ENCODE results near the gene TRAF5.
"Not testable (repeated sequence)": the region's sequence is repeated elsewhere in the genome, so short reads cannot be mapped to it uniquely, and the experiment has no call there.

TRAF5 gene

GRCh38 chr1:211340622-211341507 lies 14.2 kb downstream of the TRAF5 start:
- Histone ChIP-seq H3K27me3 (ENCODE audit: control insufficient read depth, insufficient read depth, low read length) (no peaks in the 10 kb centered on the region), H3K4me1 (ENCODE audit: control insufficient read depth, insufficient read depth, low read length) (no peaks in the 10 kb centered on the region), H3K27ac (ENCODE audit: low read depth, low read length) (no peak overlapping the region), H3K9ac (ENCODE audit: low read length) (no peak overlapping the region), H3K36me3 (ENCODE audit: control insufficient read depth, insufficient read depth, low read length) (no peaks in the 10 kb centered on the region), H3K4me3 (ENCODE audit: low read length) (no peak overlapping the region)

GRCh38 chr1:211341999-211342398 lies 15.4 kb downstream of the TRAF5 start:
- Histone ChIP-seq H3K4me1 (ENCODE audit: control insufficient read depth, insufficient read depth, low read length) (no peaks in the 10 kb centered on the region), H3K4me3 (ENCODE audit: low read length) (no peak overlapping the region), H3K27me3 (ENCODE audit: control insufficient read depth, insufficient read depth, low read length) (no peaks in the 10 kb centered on the region), H3K27ac (ENCODE audit: low read depth, low read length) (no peak overlapping the region), H3K36me3 (ENCODE audit: control insufficient read depth, insufficient read depth, low read length) (no peaks in the 10 kb centered on the region), H3K9ac (ENCODE audit: low read length) (no peak overlapping the region)

- no peaks in the 10 kb centered on the region for H3K4me1 ChIP-seq (ENCODE audit: control insufficient read depth, insufficient read depth, low read length)
- H3K27me3 ChIP-seq (ENCODE audit: control insufficient read depth, insufficient read depth, low read length): no peaks in the 10 kb centered on the region
- H3K36me3 ChIP-seq (ENCODE audit: control insufficient read depth, insufficient read depth, low read length): no peaks in the 10 kb centered on the region
- no peak overlapping the region for H3K9ac ChIP-seq (ENCODE audit: low read length)
- H3K4me3 ChIP-seq (ENCODE audit: low read length): no peak overlapping the region
- no peak overlapping the region for H3K27ac ChIP-seq (ENCODE audit: low read depth, low read length)
Measured at GRCh38 chr1:211343607-211344006, 17.0 kb downstream of the TRAF5 start.

DNA sequence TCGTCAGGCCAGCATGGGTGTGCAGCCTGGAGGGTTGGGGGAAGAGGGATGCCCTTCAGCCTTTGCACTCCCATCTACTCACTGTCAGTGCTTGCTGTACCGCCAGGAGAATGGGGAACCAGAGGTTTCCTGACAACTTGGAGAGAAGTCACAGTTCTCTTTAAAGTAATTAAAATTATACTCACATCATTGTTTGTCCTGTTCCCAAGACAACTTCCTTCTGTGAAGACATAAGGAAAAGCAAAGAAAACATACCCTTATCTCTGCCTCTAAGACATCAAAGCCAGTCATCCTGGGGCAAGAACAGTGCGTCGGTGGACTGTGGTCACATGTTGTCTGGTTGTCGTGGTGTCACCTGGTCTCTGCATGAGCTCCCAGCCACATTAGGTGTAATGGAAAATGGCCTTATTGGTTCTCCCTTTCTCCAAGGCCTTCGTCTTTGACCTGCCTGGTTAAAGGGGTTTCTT lies 17.6 kb downstream of the TRAF5 start:
- Histone ChIP-seq H3K27me3 (ENCODE audit: control insufficient read depth, insufficient read depth, low read length) (no peaks in the 10 kb centered on the region), H3K36me3 (ENCODE audit: control insufficient read depth, insufficient read depth, low read length) (no peaks in the 10 kb centered on the region), H3K27ac (ENCODE audit: low read depth, low read length) (no peak overlapping the region), H3K4me3 (ENCODE audit: low read length) (no peak overlapping the region), H3K4me1 (ENCODE audit: control insufficient read depth, insufficient read depth, low read length) (no peaks in the 10 kb centered on the region), H3K9ac (ENCODE audit: low read length) (no peak overlapping the region)

GRCh38 chr1:211345719-211346118 lies 19.1 kb downstream of the TRAF5 start:
- H3K4me3 ChIP-seq (ENCODE audit: low read length): no peak overlapping the region
- no peak overlapping the region for H3K9ac ChIP-seq (ENCODE audit: low read length)
- no peak overlapping the region for H3K27ac ChIP-seq (ENCODE audit: low read depth, low read length)
- H3K4me1 ChIP-seq (ENCODE audit: control insufficient read depth, insufficient read depth, low read length): no peaks in the 10 kb centered on the region
- no peaks in the 10 kb centered on the region for H3K36me3 ChIP-seq (ENCODE audit: control insufficient read depth, insufficient read depth, low read length)
- H3K27me3 ChIP-seq (ENCODE audit: control insufficient read depth, insufficient read depth, low read length): no peaks in the 10 kb centered on the region

DNA sequence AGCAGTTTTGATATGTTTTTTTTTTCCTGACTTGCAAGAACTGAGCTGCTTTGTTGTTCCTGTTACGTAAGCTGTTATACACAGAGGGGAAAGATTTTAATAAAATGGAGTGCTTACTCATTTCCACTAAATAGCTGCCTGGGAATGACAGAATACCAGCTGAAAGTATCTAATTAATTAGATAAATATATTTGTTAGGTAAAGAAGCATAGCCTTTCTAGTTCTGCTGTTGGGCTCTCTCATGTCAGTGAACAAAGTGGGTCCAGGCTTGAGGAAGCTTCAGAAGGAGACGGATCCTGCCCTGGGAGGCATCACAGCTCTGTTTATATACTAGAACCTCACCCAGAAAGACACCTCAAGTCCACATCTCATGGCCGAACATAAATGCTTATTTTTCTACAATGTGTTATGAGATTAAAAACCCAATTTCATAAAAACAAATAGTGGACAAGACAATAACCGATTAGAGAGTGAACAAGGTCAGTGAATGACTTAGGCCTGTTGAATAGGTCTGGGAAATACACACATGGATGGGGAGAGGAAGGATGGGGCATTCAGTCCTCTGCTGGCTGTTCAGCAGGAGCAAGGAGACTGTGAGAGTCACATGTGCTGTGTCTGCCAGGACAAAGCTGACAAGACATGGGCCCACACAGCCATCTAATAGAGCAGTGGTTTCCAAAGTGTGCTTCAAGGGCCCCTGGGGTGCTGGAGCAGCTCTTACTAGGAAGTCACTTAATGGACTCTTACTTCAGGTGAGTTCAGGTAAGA lies 20.6 kb downstream of the TRAF5 start:
- no peaks in the 10 kb centered on the region for H3K27me3 ChIP-seq (ENCODE audit: control insufficient read depth, insufficient read depth, low read length)
- H3K36me3 ChIP-seq (ENCODE audit: control insufficient read depth, insufficient read depth, low read length): no peaks in the 10 kb centered on the region
- H3K4me1 ChIP-seq (ENCODE audit: control insufficient read depth, insufficient read depth, low read length): no peaks in the 10 kb centered on the region
- no peak overlapping the region for H3K4me3 ChIP-seq (ENCODE audit: low read length)
- no peak overlapping the region for H3K9ac ChIP-seq (ENCODE audit: low read length)
- no peak overlapping the region for H3K27ac ChIP-seq (ENCODE audit: low read depth, low read length)

DNA sequence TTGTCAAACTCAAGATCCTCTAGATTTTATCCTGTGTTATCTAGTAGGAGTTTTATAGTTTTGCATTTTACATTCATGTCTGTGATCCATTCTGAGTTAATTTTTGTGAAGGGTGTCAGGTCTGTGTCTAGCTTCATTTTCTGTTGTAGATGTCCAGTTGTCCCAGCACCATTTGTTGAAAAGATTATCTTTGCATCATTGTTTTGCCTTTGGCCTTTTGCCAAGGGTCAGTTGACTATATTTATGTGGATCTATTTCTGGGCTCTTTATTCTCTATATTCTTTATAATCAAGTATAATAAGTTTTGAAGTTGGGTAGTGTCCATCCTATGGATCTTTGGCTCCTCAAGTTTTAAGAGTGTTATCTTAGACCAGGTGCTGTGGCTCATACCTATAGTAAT lies 21.9 kb downstream of the TRAF5 start:
- no peak overlapping the region for H3K9ac ChIP-seq (ENCODE audit: low read length)
- no peaks in the 10 kb centered on the region for H3K4me1 ChIP-seq (ENCODE audit: control insufficient read depth, insufficient read depth, low read length)

GRCh38 chr1:211349741-211350140 lies 23.1 kb downstream of the TRAF5 start:
- Histone ChIP-seq H3K36me3 (ENCODE audit: control insufficient read depth, insufficient read depth, low read length) (peaks cover 8% of the 10 kb centered on the region), H3K9ac (ENCODE audit: low read length) (no peak overlapping the region), H3K4me1 (ENCODE audit: control insufficient read depth, insufficient read depth, low read length) (no peaks in the 10 kb centered on the region), H3K27ac (ENCODE audit: low read depth, low read length) (no peak overlapping the region), H3K4me3 (ENCODE audit: low read length) (no peak overlapping the region), H3K27me3 (ENCODE audit: control insufficient read depth, insufficient read depth, low read length) (no peaks in the 10 kb centered on the region)

More for the DNA sequence above, 21.9 kb downstream of the TRAF5 start:
- no peaks in the 10 kb centered on the region for H3K36me3 ChIP-seq (ENCODE audit: control insufficient read depth, insufficient read depth, low read length)
- H3K27ac ChIP-seq (ENCODE audit: low read depth, low read length): no peak overlapping the region
- H3K27me3 ChIP-seq (ENCODE audit: control insufficient read depth, insufficient read depth, low read length): no peaks in the 10 kb centered on the region
- H3K4me3 ChIP-seq (ENCODE audit: low read length): no peak overlapping the region

GRCh38 chr1:211352055-211352454 lies 25.4 kb downstream of the TRAF5 start:
- not testable (repeated sequence) for H3K27me3 ChIP-seq (ENCODE audit: control insufficient read depth, insufficient read depth, low read length); H3K9ac ChIP-seq (ENCODE audit: low read length); H3K4me1 ChIP-seq (ENCODE audit: control insufficient read depth, insufficient read depth, low read length); H3K27ac ChIP-seq (ENCODE audit: low read depth, low read length); H3K4me3 ChIP-seq (ENCODE audit: low read length)
- H3K36me3 ChIP-seq (ENCODE audit: control insufficient read depth, insufficient read depth, low read length): peaks cover 18% of the 10 kb centered on the region

DNA sequence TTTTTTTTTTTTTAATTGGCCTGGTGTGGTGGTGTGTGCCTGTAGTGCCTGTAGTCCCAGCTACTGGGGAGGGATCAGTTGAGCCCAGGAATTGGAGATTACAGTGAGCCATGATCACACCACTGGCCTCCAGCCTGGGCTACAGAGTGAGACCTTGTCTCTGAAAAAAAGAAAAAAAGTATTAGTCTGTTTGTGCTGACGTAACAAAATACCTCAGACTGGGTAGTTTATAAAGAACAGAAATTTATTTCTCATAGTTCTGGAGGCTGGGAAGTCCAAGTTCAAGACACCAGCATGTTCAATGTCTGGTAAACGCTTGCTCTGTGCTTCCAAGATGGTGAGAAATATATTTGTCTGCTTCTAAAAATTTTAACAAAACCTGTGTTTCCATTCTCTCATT lies 25.8 kb downstream of the TRAF5 start:
- no peaks in the 10 kb centered on the region for H3K27me3 ChIP-seq (ENCODE audit: control insufficient read depth, insufficient read depth, low read length)
- H3K27ac ChIP-seq (ENCODE audit: low read depth, low read length): no peak overlapping the region
- no peak overlapping the region for H3K9ac ChIP-seq (ENCODE audit: low read length)
- H3K4me3 ChIP-seq (ENCODE audit: low read length): no peak overlapping the region
- H3K4me1 ChIP-seq (ENCODE audit: control insufficient read depth, insufficient read depth, low read length): no peaks in the 10 kb centered on the region
- peaks cover 19% of the 10 kb centered on the region for H3K36me3 ChIP-seq (ENCODE audit: control insufficient read depth, insufficient read depth, low read length)

DNA sequence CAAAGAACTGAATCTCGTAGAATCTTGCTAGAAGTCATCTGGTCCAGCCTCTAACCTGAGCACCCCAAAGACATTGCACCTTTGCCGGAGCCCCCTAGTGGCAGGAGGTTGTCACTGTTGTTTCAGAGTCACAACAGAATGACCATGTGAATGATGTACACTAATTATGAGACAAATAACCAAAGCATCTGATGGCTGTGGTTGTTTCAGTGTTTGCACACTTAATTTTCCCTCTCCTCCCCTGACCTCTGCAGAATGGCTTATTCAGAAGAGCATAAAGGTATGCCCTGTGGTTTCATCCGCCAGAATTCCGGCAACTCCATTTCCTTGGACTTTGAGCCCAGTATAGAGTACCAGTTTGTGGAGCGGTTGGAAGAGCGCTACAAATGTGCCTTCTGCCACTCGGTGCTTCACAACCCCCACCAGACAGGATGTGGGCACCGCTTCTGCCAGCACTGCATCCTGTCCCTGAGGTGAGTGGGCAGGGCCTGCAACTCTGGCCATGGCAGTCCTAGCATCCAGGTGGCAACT lies 26.4 kb downstream of the TRAF5 start:
- Histone ChIP-seq H3K9ac (ENCODE audit: low read length) (no peak overlapping the region), H3K4me3 (ENCODE audit: low read length) (no peak overlapping the region), H3K27ac (ENCODE audit: low read depth, low read length) (no peak overlapping the region), H3K27me3 (ENCODE audit: control insufficient read depth, insufficient read depth, low read length) (no peaks in the 10 kb centered on the region), H3K4me1 (ENCODE audit: control insufficient read depth, insufficient read depth, low read length) (no peaks in the 10 kb centered on the region), H3K36me3 (ENCODE audit: control insufficient read depth, insufficient read depth, low read length) (peaks cover 19% of the 10 kb centered on the region)

GRCh38 chr1:211353562-211354212 lies 27.1 kb downstream of the TRAF5 start:
- no peak overlapping the region for H3K27ac ChIP-seq (ENCODE audit: low read depth, low read length)
- no peaks in the 10 kb centered on the region for H3K4me1 ChIP-seq (ENCODE audit: control insufficient read depth, insufficient read depth, low read length)
- H3K9ac ChIP-seq (ENCODE audit: low read length): no peak overlapping the region
- H3K4me3 ChIP-seq (ENCODE audit: low read length): no peak overlapping the region
- H3K36me3 ChIP-seq (ENCODE audit: control insufficient read depth, insufficient read depth, low read length): peaks cover 19% of the 10 kb centered on the region
- no peaks in the 10 kb centered on the region for H3K27me3 ChIP-seq (ENCODE audit: control insufficient read depth, insufficient read depth, low read length)
